GM21786 (cell line): ENCODE results near the gene ATP10B.
"Not testable (repeated sequence)": the region's sequence is repeated elsewhere in the genome, so short reads cannot be mapped to it uniquely, and the experiment has no call there.

Source experiments
- ATAC-seq: cut with Tn5 transposase; IDR thresholded peaks from one replicate; pipeline ENCODE4 v1.9.1; 2021; ENCODE audit not compliant: unreplicated experiment

Gene ATP10B

DNA sequence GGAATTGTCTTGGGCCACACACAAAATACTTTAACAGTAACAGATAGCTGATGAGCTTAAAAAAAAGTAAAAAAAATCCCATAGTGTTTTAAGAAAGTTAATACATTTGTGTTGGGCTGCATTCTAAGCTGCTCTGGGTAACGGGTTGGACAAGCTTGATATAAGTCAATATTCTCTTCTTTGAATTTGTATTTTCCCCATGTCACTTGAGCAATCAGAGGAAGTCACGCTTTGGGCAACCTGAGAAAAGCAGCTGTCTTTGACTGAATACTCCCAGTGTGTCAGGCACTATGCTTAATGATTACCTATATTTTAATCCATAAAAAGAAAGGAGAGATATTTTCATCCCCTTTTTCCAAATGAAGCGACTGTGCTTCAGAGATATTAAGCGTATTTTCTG lies 84.9 kb downstream of the ATP10B start:
- no peak for ATAC-seq

DNA sequence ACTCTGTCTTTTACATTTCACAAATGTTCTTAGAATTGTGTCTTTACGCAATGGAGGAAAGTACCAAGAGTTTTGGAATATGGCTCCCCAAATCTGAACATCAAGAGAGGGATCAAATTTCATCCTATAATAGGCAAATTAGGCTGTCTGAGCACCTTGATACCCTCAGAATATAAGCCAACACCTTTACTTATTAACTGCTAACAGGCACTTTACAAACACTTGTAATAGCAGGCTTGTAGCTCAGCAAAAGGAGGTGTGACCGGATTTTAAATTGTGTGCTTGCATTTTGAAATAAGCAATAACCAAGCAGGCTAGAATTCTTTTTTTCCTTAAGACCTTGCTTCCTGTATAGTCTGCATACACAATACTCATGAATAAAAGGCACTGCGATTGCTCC lies 92.0 kb downstream of the ATP10B start:
- ATAC-seq = no peak

DNA sequence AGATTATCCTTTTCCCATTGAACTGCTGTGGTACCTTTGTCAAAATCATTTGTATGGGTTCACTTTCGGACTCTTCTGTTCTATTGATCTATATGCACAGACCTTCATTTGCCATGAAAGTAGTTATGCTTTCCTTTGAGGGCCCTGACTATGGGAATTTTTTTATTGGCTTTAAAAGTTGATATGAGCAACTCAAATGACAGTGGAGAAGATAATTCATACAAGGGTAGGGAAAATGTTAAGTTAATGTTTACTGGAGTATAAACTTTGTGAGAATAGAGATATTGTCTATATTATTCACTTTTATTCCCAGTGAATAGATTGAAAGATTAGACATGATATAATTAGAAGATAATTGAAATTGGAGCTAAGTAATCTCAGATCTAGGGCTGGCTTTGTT lies 94.8 kb downstream of the ATP10B start:
- ATAC-seq = no peak

DNA sequence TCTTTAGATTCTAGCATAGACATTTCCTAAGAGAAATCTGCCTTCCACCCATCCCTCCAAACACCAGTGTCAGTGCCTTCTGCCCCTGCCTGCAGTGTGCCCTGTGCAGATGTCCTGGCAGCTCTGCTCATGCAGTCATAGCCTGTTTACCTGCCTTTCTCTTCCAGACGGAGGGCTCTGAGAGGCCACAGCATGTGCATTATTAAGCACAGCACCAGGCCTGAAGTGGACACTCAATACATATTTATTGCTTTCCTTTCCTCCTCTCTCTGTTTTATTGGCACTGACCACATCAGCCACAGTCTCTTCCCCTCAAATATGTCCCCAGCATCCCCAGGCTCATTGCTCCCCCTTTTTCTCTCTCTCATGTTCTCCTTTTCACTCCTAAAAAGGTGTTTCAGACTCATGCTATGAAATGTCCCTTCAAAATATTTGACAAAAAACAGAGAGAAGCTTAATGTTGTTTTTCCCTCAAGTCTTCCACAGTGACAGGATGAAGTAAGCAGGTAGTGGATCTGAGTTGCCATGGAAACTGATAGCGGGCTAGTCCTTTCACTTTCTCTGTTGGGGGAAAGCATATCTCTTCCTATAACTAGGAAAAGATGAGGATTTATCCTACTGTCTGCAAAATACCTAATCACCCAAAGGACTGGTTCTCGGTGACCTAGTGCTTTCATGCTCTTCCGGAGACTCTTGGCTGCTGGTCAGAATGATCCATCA lies 100.9 kb downstream of the ATP10B start:
- ATAC-seq = no peak

DNA sequence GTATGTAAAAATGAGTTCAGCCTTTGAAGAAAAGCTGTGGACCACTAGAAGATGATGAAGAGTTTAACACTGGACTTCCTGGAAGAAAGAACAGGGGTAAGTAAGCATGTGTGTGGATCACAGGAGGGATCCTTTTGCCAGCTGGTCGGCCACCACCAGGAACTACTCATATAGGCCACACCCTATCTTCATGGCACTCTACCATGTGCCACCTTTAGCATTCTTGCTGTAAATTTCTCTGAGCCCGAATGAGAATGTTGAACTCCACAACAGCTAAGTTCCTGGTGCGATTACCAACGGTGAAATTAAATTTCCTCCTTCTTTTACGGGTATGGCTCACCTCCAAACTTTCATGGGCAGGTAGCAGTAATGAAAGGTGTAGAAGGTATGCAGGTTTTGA lies 102.3 kb downstream of the ATP10B start:
- no peak for ATAC-seq

DNA sequence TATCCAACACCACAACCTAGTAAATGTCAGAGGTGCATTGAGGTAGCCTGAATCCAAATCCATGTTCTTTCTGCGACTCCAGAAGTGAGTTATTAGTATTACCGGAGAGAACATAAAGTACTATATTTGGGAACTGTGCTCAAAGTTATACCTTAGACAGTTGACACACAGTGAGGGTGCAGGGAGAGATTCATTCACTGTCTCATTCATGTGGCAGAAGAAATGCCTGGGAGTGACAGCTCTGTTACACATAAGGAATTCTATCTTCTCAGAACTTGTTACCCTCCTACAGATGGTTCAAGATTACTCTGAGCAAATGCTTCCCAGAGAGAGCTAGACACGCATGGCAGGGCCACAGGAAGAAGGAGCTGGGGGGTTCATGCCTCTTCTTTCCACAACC lies 103.0 kb downstream of the ATP10B start:
- ATAC-seq = no peak

DNA sequence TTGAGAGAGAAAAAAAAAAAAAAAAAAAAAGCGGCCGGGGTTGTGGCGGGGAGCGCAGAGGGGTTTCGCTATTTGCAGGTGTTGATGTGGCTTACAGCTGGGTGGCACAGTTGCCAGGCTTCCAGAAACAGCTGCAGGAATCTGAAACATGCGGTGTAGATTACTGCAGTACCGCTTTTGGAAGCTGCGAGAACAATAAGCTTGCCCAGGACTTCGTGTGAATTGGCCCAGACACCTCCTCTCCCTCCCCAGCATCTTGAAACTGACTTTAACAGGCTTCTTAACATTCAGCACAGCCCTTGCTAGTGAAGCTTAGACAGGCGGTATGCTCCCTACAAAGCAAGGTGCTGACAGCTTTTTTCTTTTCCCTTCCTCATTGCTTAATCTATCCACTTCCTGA lies 104.0 kb downstream of the ATP10B start:
- ATAC-seq = no peak

DNA sequence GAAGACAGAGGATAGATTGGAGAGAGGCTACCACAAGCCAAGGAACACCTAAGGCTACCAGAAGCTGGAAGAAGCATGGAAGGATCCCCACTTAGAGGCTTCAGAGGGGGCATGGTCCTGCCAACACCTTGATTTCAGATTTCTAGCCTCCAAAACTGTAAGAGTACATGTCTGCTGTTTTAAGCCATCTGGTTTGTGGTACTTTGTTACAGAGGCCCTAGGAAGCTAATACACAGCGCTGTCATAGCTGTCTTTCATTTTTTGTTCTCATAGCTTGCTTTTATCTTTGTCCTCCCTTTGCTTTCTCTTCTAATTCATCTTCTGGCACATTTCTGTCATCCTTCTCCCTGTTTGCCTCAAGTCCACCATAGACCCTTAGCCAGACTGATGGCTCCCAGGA lies 104.5 kb downstream of the ATP10B start:
- no peak for ATAC-seq

DNA sequence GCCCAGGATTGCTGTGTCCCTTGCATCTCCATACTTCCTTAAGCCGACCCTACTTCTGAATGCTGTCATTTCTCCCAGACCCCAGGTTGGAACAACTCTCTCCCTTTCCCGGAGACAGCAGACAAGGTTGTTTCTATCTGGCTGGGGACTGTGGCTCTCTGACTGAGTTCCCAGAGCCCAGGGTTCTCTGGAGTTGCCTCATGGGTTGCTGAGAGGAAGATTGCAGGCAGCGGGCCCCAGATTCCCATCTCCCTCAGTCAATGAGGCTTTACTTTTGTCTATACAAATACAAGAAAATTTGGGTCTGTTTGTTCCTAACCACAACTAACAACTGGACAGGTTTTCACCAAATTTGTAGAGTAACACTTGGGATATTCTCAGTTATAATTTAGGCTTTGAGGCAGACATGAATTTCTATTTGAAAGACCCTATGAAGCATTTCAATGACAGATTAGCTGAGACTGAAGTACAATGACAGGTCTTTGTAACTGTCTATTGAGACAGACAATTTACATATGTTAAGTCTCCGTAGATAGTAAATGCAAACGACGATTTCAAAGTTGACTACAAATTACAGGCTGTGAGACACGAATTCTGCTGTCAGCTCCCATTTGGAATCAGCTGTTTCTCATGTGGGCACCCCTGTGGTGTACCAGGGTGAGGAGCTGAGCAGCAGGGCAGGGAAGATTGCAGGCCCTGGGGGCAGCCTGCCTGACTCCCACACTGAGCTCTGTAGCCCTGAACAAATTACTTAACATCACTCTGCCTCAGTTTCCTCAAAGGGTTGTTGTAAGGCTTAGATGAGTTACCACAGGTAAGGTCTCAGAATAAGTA lies 107.5 kb downstream of the ATP10B start:
- ATAC-seq = no peak

DNA sequence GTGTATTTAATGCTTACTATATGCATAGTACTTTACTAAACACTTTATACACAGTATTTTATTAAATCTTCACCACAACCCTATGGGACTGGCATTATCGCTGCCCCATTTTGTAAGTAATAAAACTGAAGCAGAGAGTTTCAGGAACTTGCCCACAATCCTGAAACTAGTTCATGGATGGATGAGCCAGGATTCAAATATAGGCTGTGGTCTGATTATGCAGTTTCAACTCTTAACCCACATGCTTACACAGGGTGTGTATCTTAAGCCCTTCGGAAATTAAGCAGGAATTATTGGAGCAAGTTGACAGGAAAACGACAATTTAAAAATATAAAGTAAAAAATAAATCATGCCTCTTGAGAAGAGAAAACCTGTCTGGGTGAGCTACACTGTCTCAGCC lies 109.0 kb downstream of the ATP10B start:
- ATAC-seq = no peak

DNA sequence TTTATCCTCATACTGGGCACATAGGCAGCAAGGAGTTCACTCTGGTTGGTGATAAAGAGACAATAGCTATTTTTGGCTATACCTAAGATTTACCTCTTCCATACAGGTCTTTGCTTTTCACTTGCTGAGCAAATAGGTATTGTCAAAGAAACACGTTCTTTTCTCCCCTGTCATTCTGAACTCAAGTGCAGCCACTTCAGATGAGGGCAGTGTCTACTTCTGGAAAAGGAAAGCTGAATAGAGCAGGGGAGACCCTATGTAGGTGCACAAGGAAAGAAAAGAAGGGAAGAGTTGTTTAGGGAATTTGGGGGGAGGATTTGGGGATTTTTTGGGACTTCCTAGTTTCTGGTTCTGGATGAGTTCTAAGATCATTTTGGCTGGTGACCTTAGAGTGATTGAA lies 109.6 kb downstream of the ATP10B start:
- ATAC-seq = no peak

DNA sequence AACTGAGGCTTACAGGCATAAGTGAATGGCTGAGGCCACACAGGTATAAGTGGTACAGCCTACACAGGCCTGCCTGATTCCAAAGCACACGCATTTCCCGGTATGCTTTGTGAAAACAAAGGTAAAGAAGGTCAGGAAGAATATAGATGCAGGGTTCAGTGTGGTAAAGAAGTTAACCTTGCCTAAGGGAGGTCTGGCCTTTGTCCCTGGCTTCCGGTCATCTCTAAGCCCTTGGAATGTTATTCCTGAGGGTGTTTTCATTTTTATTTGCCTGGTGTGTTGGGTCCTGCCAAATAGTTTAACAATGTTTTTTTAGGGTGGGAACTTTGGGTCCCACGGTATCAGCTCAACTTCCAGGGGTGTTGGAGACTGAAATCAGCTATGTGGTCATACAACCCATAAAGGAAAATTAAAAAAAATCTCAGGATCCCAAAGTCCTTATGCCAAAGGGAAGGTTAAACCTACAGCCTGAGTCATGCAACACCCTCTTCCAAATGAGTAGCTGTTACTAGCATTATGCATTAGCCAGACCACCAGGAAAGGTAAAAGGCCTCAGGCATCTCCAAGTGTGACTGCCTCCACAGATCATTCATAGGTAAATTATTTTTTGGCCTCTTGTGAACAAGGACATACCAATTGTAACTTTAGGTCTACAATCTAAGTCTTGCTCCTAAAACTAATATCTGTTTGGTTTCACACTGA lies 124.6 kb downstream of the ATP10B start:
- ATAC-seq = no peak

DNA sequence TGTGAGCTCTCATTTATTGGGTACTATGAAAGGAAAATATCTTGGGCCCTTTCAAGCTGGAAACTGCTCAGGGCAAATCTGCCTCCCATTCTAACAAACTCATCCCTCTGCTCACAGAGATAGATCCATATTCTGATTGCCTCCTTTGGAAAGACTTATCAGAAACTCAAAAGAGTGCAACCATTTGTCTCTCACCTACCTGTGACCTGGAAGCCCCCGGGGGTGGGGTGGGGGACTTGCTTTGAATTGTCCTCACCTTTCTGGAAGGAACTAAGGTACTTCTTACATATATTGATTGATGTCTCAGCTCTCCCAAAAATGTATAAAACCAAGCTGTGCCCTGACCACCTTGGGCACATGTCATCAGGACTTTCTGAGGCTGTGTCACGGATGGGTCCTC lies 125.3 kb downstream of the ATP10B start:
- ATAC-seq = no peak

DNA sequence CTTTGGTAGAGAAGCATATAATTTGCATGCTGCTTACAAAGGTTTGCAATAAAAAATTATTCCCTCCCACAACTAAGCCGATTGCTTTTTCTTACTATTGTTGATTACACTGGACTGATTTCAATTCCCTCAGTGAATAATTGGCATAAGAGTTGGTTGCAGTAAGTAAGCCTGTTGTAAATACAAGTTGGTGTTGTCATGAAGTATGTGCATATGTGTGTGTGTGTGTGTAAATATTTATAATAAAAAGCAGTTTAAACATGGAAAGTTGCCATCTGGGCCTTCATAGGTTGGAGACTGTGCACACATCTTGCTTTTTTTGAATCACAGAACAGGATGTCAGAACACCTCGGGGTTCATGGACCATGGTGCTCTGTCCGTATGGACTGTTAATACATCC lies 131.2 kb downstream of the ATP10B start:
- ATAC-seq = no peak

DNA sequence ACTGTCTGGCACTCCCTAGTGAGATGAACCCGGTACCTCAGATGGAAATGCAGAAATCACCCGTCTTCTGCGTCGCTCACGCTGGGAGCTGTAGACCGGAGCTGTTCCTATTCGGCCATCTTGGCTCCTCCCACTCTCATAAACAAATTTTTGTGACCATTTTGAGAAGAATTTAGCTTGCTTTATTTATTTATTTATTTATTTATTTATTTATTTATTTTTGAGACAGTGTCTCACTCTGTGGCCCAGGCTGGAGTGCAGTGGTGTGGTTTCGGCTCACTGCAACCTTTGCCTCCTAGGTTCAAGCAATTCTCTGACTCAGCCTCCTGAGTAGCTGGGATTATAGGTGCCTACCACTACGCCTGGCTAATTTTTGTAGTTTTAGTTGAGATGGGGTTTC lies 136.5 kb downstream of the ATP10B start:
- not testable (repeated sequence) for ATAC-seq

DNA sequence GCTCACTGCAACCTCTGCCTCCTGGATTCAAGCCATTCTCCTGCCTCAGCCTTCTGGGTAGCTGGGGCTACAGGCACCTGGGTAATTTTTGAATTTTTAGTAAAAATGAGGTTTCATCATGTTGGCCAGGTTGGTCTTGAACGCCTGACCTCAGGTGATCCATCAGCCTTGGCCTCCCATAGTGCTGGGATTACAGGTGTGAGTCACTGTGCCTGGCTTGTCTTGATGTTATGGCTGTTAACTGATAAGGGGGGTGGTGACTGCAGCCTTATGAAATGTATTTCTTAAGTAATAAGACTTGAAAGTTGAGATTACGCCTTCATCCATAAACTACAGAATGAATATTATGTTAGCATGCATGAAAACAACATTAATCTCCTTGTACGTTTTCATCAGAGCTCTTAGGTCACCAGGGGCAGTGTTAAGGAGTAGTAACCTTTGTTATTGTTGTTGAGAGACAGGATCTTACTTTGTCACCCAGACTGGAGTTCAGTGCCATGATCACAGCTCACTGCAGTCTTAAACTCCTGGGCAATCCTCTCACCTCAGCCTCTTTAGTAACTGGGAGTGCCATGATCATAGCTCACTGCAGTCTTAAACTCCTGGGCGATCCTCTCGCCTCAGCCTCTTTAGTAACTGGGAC lies 148.3 kb downstream of the ATP10B start:
- ATAC-seq = no peak

DNA sequence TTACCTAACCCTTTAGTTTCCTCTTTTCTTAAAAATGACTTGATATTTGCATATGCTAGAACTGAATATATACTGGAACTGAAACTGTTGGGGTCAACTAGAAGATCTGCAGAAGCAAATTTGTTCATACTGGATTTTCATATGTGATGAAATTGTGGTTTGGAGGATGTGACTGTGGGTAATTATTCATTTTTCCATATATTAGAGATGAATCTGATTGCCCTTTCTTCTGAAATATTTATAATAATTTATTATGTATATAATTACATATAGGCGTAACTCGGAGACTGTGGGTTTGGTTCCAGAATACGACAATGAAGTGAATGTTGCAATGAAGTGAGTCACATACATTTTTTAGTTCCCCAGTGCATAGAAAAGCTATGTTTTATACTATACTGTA lies 149.1 kb downstream of the ATP10B start:
- peak; percentile 83 for ATAC-seq

DNA sequence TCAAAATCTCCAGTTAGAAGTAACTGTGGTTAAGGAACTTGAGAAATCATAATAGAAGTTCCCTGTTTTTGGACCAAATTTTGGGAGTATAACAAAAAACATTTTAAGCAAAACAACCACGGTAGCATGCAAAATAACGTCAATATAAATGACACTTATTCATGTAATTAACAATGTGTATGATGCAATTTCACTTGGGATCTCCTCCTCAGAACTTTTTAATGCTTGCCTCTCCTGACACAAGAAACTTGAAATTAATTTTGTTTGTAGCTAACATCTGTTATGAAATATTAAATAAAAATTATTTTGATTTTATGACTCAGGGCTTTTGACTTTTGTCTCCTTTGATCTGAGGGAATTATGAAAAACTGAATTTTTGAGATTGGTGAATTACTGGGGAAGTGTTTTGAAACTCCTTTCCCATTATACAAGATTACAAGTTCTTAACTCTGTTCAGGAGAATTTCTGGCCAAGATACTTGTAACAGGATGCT lies 149.7 kb downstream of the ATP10B start:
- ATAC-seq = no peak

DNA sequence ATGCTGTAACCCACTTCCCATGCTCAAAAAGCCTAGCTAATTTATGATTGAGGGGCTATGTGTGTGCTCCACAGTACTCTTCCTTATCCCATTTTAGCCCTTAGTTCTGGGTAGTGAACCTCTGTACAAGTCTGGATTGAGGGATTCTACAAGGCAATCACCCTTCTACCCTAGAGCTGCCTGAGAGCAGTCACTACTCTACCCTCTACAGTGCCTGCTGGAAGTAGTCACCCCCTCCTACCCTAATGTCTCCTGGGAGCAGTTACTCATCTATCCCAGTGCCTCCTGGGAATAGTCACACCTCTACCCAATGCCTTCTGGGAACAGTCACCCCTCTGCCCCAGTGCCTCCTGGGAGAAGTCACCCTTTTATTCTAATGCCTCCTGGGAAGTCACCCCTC lies 150.6 kb downstream of the ATP10B start:
- ATAC-seq = no peak

DNA sequence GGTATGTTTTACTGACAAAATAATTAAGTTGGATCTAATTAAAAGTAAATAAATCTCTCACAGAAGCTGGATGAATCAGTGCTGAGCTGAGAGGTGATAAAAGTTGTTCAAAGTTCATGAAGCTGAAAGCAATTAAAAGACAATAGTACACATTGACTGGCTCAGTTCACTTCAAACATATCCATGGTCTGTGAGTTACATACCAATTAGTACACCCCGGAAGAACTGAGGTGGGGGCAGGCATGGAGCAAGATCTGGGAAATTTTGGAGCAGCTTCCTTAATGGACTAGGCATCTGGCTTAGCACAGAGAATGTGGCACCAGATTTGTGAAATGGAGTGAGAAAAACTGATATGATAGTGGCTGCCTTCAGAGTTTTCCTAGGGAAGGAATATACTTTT lies 152.7 kb downstream of the ATP10B start:
- no peak for ATAC-seq

DNA sequence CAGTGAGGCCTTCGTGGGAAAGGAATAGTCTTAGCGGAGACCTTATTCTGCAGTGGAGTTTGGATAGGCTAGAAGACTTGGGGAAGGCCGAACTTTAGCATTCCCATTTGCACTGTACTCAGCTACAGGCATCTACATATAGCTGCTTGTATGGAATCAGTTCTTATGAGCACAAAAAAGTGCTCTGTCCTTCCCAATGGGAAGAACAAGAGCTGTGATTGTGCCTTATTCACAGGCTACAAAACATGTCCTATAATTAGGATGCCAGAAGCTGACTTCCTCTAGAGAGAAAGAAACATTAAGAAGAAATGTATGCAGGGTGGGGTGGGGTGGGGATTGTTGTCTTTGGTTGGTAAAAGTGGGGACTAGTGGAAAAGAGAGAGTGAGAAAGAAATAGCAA lies 154.7 kb downstream of the ATP10B start:
- ATAC-seq = no peak
